GM19239 (cell line): ENCODE data around the gene WWOX.

Source experiments
- DNase-seq: peaks from one replicate; pipeline ENCODE4 v3.0.0; 2011; ENCODE audit warnings: low spot score; ENCODE audit not compliant: insufficient read length
- FAIRE-seq: peaks from 2 replicates; lab custom pipeline; 2011; peaks lifted over from hg19 to GRCh38; lab: Jason Lieb, UNC

Gene WWOX

DNA sequence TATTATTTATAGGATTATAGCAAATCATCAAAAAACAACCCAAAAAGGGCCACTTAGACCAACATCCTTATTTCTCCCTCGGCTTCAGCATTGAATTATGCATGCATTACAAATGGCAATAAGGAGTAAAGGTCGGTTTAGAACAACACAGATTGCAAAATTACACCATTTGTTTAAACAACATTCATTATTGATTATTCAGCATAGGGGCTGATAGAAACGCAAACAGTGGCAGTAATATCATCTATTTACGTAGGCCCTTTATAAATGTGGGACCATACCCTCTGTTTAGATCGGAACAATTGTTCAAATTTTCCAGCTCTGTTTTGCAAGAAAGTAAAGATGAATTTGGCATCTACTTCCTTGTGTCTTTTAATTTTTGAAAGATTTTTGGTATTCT, 153.3 kb downstream of the WWOX start:
- FAIRE-seq (no peak), DNase-seq (no peak)

GRCh38 chr16:78254841-78255240, 155.4 kb downstream of the WWOX start:
- FAIRE-seq, result no peak
- no peak for DNase-seq

- no peak for FAIRE-seq
- DNase-seq, result no peak
Observed at GRCh38 chr16:78256686-78257375, 157.4 kb downstream of the WWOX start.

- DNase-seq (no peak), FAIRE-seq (no peak)
Observed at GRCh38 chr16:78257376-78257728, 157.9 kb downstream of the WWOX start.

DNA sequence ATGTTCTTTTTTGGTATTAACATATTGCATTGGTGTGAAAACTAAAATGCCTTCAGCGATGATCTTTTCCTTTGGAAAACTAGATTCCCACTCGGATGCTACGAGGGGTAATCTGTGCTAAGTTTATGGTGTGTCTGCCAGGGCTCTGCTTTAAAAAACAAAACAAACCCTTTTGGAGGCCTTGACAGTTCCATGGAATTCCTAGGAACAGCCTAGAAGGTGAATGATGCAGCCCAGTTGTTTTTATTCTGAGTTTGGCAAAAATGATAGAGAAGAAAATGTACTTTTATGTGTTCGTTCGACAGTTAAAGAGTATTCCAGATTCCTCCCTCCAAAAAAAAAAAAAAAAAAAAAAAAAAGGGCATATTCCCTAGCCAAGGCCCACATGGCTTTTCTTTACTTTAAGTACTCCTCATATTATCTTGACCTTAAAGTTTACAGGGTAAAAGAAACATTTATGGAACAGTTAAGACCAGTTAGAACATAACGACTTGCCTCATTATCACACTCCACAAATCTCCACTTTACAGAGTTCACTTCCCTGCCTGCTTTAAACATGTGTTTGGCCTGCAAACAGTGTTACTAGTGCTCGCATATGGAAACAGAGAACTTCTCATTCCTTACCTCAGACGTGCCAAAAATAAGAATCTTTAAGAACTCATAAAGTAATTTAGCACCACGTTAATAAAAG, 159.1 kb downstream of the WWOX start:
- FAIRE-seq (no peak), DNase-seq (no peak)

- DNase-seq (no peak), FAIRE-seq (no peak)
Observed at GRCh38 chr16:78259873-78260272, 160.4 kb downstream of the WWOX start.

DNA sequence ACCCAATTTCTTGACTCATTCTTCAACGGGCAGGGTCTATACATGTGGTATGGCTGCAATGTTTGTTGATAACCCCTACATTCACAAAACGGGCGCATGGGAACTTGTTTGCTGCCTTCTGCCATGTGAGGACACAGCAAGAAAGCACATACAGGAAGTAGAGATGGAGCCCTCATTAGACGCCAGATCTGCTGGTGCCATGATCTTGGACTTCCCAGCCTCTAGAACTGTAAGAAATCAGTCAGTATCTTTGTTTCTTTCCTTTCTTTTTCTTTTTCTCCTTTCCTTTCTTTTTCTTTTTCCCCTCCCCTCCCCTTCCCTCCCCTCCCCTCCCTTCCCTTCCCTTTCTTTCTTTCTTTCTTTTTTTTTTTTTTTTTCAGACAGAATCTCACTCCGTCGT, 165.2 kb downstream of the WWOX start:
- no peak for FAIRE-seq

GRCh38 chr16:78269256-78269655, 169.8 kb downstream of the WWOX start:
- FAIRE-seq (no peak), DNase-seq (no peak)

More for the DNA sequence above, 165.2 kb downstream of the WWOX start:
- no peak for DNase-seq

GRCh38 chr16:78271981-78272380, 172.5 kb downstream of the WWOX start:
- DNase-seq (no peak), FAIRE-seq (no peak)

- FAIRE-seq, result no peak
- no peak for DNase-seq
Observed at GRCh38 chr16:78274771-78275170, 175.3 kb downstream of the WWOX start.

- FAIRE-seq (no peak), DNase-seq (no peak)
Observed at GRCh38 chr16:78275420-78275819, 176.0 kb downstream of the WWOX start.

GRCh38 chr16:78277321-78278055, 178.0 kb downstream of the WWOX start:
- DNase-seq (no peak), FAIRE-seq (no peak)

DNA sequence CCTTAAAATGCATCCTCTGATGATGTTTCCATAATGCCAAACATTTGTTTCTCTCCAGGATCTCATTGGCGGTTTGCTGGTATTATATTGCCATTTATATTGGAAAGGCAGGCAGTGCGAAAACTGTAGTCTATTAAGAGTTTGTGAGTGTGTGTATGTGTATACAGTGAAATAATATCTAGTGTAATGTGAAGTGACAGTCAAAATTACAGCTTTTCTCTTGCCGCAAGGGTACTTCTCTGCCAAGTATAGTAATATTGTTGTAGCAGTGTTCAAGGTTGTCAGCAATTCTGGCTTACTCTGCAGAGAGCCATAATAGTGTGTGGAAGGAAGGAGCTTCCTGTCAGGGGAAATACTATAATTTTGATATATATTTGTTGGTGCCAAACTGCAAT, 178.6 kb downstream of the WWOX start:
- DNase-seq, result no peak
- no peak for FAIRE-seq

DNA sequence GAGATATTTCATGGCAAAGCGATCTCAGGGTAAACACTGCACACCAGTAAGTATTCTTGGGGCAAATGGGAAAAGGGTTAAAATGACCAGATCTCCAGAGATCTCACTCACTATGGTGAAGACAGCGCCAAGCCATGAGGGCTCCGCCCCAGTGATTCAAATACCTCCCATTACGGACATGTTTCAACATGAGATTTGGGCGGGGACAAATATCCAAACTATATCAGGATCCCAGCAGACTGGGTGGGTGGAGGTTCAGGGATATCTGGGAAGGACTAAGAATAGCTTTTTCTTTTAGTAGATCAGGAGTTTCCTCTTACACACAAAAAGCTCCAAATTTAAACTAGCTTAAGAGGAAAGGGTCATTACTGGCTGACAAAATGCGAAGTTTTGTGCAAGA, 181.7 kb downstream of the WWOX start:
- FAIRE-seq (no peak), DNase-seq (no peak)

GRCh38 chr16:78283548-78284251, 184.2 kb downstream of the WWOX start:
- no peak for FAIRE-seq
- no peak for DNase-seq

DNA sequence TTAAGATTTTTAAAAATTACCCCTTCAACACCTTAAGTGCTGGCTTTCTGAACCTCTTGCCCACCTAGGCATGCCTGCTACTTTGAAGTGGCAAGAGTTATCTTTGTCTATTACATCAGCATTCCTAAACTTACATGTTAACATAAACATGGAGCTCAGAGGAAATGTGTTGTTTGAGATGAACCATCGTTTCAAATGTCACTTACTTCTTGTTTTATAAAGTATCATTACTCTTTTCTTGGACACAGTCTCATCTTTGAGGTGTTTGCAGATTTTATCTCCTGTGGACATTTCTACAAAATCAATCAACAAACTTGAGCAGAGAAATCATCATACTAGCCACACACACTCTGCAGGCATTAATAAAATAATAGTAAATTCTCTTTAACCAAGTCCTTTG, 184.9 kb downstream of the WWOX start:
- no peak for FAIRE-seq
- no peak for DNase-seq

- FAIRE-seq, result no peak
- DNase-seq, result no peak
Observed at GRCh38 chr16:78284957-78285434, 185.5 kb downstream of the WWOX start.

DNA sequence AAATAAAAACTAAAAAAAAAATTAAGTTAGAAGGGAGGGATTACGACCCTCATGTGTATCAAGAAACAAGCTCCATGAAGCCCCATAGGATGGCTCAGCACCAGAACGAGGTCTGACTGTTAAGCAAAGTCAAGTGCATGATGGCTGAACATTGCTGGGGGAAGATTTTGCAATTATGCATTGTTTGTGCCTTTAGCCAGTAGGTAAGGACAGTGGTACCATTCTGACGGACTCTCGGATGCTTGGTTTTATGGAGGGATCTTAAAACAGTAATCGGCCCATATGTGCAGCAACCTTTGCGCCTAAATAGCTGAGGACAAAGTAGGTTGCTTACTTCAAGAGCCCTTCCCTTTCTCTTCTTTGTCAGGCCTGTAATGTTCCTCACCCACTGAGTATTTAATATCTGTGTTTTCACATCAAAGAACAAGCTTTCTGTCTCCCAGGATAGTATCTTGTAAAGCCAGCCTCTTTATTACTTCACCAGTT, 186.0 kb downstream of the WWOX start:
- DNase-seq, result no peak

GRCh38 chr16:78286065-78286464, 186.6 kb downstream of the WWOX start:
- FAIRE-seq (no peak), DNase-seq (no peak)

More for the DNA sequence above, 186.0 kb downstream of the WWOX start:
- no peak for FAIRE-seq

GRCh38 chr16:78288888-78289287, 189.4 kb downstream of the WWOX start:
- FAIRE-seq (no peak), DNase-seq (no peak)
